HCT116 (cell line): ENCODE measurements around the gene ASB1.

Experiments used
- CTCF ChIP-seq, 3 experiments: fragments of 200-600 bp in 1 of 3; sonication (generic) in 1 of 3; IDR thresholded peaks in 2 of 3; conservative IDR thresholded peaks in 1 of 3; 2 replicates each; pipeline ENCODE4 v1.5.1; 2012 to 2017; ENCODE audit warnings: low read depth in 2 of 3, low read length in 2 of 3, antibody characterized with exemption in 1 of 3, borderline replicate concordance in 1 of 3, control low read depth in 1 of 3, mild to moderate bottlenecking in 1 of 3, mixed read lengths in 1 of 3, mixed run types in 1 of 3, moderate library complexity in 1 of 3; ENCODE audit not compliant: insufficient read depth in 1 of 3
- EZH2 ChIP-seq: fragments of 200-600 bp; sonication (generic); IDR thresholded peaks from 2 replicates; pipeline ENCODE4 v1.6.1; 2017; ENCODE audit warnings: antibody characterized with exemption, mixed run types
- EZH2phosphoT487 ChIP-seq: fragments of 200-600 bp; IDR thresholded peaks from 2 replicates; pipeline ENCODE4 v1.6.1; 2018; ENCODE audit warnings: antibody characterized with exemption, borderline replicate concordance
- POLR2A ChIP-seq: IDR thresholded peaks from 2 replicates; pipeline ENCODE4 v1.7.0; 2011; ENCODE audit warnings: borderline replicate concordance; ENCODE audit not compliant: insufficient read depth, insufficient read length; ENCODE audit errors: extremely low read depth
- POLR2AphosphoS5 ChIP-seq: IDR thresholded peaks from 2 replicates; pipeline ENCODE4 v1.6.1; 2011; ENCODE audit warnings: mild to moderate bottlenecking, low read depth, low read length, moderate library complexity
- REST ChIP-seq: IDR thresholded peaks from 2 replicates; pipeline ENCODE4 v1.6.1; 2012; ENCODE audit warnings: low read depth
- SRF ChIP-seq: IDR thresholded peaks from 2 replicates; pipeline ENCODE4 v1.6.1; 2012; ENCODE audit warnings: low read depth
- YY1 ChIP-seq: IDR thresholded peaks from 2 replicates; pipeline ENCODE4 v1.6.1; 2011; ENCODE audit warnings: low read length, low read depth, moderate library complexity, mild to moderate bottlenecking; ENCODE audit not compliant: insufficient replicate concordance; ENCODE audit errors: extremely low read depth
- ZBTB33 ChIP-seq: IDR thresholded peaks from 2 replicates; pipeline ENCODE4 v1.6.1; 2011; ENCODE audit warnings: mild to moderate bottlenecking, low read length, moderate library complexity; ENCODE audit not compliant: insufficient replicate concordance; ENCODE audit errors: extremely low read depth

GRCh38 chr2:238415036-238415764 lies 11.5 kb upstream of the ASB1 start:
- TF ChIP-seq CTCF (IDR thresholded peaks at IDR 0.05 in 2 of 3, conservative IDR thresholded peaks at IDR 0.05 in 1 of 3; ENCODE audit: borderline replicate concordance in 1 of 3, insufficient read depth in 1 of 3, low read depth in 2 of 3, low read length in 2 of 3) (no peak), REST (no peak), EZH2 (no peak), EZH2phosphoT487 (no peak), POLR2AphosphoS5 (no peak), YY1 (no peak), POLR2A (no peak), SRF (no peak), ZBTB33 (no peak)
